Measurements from ENCODE around the gene RLN3.

The RLN3 gene

DNA sequence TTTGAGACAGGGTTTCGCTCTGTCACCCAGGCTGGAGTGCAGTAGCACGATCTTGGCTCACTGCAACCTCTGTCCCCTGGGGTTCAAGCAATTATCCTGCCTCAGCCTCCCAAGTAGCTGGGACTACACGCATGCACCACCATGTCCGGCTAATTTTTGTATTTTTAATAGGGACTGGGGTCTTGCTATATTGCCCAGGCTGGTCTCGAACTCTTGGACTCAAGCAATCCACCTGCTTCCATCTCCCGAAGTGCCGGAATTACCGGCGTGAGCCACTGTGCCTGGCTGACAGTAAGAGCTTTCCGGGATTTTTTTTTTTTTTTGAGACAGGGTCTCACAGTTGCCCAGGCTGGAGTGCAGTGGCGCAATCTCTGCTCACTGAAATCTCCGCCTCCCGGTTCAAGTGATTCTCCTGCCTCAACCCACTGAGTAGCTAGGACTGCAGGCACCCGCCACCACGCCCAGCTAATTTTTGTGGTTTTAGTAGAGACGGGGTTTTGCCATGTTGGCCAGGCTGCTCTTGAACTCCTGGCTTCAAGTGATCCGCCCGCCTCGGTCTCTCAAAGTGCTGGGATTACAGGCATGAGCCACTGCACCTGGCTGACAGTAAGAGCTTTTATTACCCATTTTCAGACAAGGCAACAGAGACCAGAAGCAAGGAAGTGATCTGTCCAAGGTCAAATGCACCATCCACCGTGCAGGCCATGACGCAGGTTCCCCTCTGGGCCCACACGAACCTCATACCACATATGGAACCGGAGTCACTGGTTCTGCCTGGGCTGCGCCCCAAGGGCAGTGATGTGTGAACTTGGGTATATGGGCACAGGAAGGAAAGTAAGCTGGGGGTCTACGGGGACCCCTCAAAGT is 42.8 kb upstream of the RLN3 start:
- no peak for DNase-seq (ENCODE audit: low spot score)
- ChIA-PET CTCF (interaction anchor here (0.7 kb wide), 1 partner anchor 619 kb away, joined by 3 read pairs; no protein-coding TSS in a partner anchor), POLR2A (ENCODE audit: low non-redundant PET) (no interaction called here)
- H3K27ac ChIP-seq: peak overlapping the region; percentile 38
- TF ChIP-seq, protein P1, sequence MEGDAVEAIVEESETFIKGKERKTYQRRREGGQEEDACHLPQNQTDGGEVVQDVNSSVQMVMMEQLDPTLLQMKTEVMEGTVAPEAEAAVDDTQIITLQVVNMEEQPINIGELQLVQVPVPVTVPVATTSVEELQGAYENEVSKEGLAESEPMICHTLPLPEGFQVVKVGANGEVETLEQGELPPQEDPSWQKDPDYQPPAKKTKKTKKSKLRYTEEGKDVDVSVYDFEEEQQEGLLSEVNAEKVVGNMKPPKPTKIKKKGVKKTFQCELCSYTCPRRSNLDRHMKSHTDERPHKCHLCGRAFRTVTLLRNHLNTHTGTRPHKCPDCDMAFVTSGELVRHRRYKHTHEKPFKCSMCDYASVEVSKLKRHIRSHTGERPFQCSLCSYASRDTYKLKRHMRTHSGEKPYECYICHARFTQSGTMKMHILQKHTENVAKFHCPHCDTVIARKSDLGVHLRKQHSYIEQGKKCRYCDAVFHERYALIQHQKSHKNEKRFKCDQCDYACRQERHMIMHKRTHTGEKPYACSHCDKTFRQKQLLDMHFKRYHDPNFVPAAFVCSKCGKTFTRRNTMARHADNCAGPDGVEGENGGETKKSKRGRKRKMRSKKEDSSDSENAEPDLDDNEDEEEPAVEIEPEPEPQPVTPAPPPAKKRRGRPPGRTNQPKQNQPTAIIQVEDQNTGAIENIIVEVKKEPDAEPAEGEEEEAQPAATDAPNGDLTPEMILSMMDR (conservative IDR thresholded peaks at IDR 0.05; ENCODE audit: low read depth): no peak

DNA sequence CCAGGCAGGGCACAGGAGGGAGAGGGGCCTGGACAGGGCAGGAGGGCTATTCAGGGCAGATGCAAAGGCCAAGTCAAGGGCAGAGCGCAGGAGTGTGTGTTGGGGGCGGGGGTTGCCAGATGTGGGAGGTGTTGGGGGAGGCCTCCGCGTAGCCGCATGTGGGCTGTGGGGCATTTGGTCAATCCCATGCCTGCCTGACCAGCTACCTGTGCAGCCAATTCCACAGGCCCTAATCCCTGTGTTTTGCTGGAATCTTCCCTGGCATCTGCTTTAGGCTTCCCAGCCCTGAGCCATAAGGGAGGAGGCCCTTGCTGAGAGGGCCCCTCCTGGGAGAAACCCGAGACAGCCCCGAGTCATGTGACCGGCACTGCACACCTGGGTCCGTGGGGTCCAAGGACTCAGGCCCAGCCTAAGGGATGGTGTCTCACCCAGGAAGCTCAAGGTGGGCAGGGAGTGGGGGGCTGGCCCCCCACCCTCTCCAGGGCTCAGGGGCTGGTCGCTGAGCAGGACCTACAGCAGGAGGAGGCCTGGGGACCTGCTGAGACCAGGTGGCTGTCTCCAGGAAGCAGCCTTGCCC is 42.1 kb upstream of the RLN3 start:
- no peak for DNase-seq (ENCODE audit: low spot score)
- POLR2A ChIA-PET (ENCODE audit: low non-redundant PET): no interaction called here
- H3K27ac ChIP-seq: peak overlapping the region; percentile 38
- CTCF ChIA-PET: interaction anchor here (0.7 kb wide), 1 partner anchor 620 kb away, joined by 3 read pairs; no protein-coding TSS in a partner anchor
- TF ChIP-seq, protein P1 (conservative IDR thresholded peaks at IDR 0.05; ENCODE audit: low read depth): no peak

DNA sequence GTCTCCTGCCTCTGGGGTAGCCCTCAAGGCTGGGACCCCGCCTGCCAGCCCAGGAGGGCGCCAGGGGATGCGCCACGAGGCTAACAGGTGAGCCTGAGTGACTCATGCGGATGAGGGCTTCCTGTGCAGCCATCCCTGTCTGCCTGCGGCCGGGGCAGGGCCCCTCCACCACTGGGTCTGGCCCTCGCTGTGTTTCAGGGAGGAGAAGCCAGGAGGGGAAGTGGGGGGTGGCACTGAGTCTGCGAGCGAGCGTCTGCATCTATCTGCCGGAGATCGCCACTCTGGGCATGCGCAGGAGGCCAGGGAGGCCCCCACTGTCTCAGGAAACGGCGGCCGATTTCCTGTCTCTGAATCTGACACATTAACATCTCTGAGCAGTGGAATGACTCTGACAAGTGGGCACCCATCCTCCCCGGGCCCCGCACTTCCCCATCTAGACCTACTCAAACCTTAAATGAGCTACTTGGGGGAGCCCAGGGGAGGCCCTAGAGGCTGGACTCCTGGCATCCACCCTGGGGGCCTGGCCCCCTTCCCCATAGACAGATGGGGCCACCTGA is 41.5 kb upstream of the RLN3 start:
- ChIA-PET CTCF (no interaction called here), POLR2A (ENCODE audit: low non-redundant PET) (no interaction called here)
- peak; percentile 73 for DNase-seq (ENCODE audit: low spot score)
- TF ChIP-seq, protein P1 (conservative IDR thresholded peaks at IDR 0.05; ENCODE audit: low read depth): no peak
- H3K27ac ChIP-seq: peak overlapping the region; percentile 38

DNA sequence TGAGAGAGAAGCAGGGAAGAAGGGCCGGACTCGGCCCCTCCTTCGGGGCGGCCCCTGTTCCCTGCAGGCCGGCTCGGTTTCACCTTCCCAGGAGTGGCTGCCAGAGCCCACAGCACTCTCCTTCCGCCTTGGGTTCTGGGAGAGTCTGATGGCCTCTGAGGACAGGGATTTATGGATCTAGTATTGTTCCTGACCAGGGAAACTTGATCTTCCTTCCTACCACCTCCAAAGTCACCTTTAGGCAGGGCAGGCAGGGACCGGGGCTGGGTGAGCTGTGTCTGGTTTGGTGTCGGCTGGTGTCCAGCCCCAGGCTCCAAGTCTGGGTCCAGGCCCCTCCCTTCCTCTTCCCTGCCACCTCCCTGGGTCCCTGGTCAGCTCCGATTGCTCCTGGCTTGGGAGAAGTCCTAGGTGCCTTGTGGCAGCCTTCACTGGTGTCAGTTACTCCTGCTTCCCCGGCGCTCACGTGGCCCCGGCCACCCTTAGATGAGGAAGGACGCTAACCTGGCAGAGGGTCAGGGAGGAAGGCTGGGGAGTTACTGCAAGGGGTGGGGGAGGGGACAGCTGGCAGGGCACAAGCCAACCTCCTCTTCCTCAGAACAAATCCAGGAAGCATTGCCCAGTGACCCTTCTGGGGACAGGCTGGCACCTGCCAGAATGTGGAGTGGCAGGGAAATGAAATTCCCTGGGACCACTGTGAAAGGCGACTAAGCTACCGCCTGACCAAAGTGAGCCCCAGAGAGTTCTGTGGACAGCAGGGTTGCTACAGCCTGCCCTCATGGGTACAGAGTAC is 40.7 kb upstream of the RLN3 start:
- TF ChIP-seq, protein P1 (conservative IDR thresholded peaks at IDR 0.05; ENCODE audit: low read depth): no peak
- no peak for DNase-seq (ENCODE audit: low spot score)
- POLR2A ChIA-PET (ENCODE audit: low non-redundant PET): no interaction called here
- peak overlapping the region; percentile 38 for H3K27ac ChIP-seq
- CTCF ChIA-PET: interaction anchor here (0.7 kb wide), 1 partner anchor 259 kb away, joined by 3 read pairs; no protein-coding TSS in a partner anchor

DNA sequence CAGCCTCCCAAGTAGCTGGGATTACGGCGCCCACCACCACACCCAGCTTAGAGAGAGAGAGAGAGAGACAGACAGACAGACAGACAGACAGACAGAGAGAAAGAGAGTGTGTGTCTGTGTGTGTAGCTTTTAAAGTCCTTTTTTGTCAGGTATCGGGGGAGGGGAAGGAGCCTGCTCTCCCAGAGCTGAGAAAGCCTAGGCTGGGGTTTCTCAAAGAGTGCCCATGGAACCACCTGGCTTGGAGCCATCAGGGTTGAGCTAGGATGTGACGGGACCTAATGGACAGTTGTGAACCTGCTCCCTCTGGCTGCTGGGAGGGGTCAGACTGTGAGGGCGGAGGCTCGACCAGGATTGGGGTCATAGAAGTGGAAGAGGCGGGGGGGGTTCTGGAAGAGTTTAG is 38.5 kb upstream of the RLN3 start:
- POLR2A ChIA-PET (ENCODE audit: low non-redundant PET): interaction anchor here (0.6 kb wide), 1 partner anchor 131 kb away, joined by 3 read pairs; no protein-coding TSS in a partner anchor
- CTCF ChIA-PET: interaction anchor here (0.6 kb wide), 2 partner anchors 65 to 328 kb away, joined by 3 read pairs; no protein-coding TSS in a partner anchor
- TF ChIP-seq, protein P1 (conservative IDR thresholded peaks at IDR 0.05; ENCODE audit: low read depth): no peak
- peak overlapping the region; percentile 14 for H3K27ac ChIP-seq
- DNase-seq (ENCODE audit: low spot score): no peak

All from RWPE1 (cell line).